ENCODE results near the gene UBALD1.

GRCh38 chr16:4634768-4635167, 20.1 kb upstream of the UBALD1 start:
- TF ChIP-seq POU2F2 (IDR thresholded peaks at IDR 0.05; ENCODE audit: low read depth, low read length) (no peak), POLR2A (IDR thresholded peaks at IDR 0.05; ENCODE audit: low read depth, low read length) (no peak)

Measured in GM12891 (cell line).